HUES6 (cell line): ENCODE results near the gene ABHD10.
A peak's percentile ranks its signal among the peaks of the same experiment; 100 is the strongest.

Experiments used
- H3K27ac ChIP-seq: 2 replicates; pipeline ENCODE4 v1.7.0; 2013; ENCODE audit warnings: low read depth, mild to moderate bottlenecking, low read length, inconsistent platforms
- H3K27me3 ChIP-seq: 2 replicates; pipeline ENCODE4 v1.6.1; 2013; ENCODE audit warnings: low read length; ENCODE audit not compliant: control insufficient read depth, insufficient read depth
- H3K36me3 ChIP-seq: 2 replicates; pipeline ENCODE4 v1.6.1; 2013; ENCODE audit warnings: low read length; ENCODE audit not compliant: control insufficient read depth, insufficient read depth
- H3K4me1 ChIP-seq: 2 replicates; pipeline ENCODE4 v1.6.1; 2013; ENCODE audit warnings: low read length; ENCODE audit not compliant: control insufficient read depth, insufficient read depth
- H3K4me3 ChIP-seq: 2 replicates; pipeline ENCODE4 v1.5.1; 2013; ENCODE audit warnings: low read depth, low read length
- H3K9ac ChIP-seq: one replicate; pipeline ENCODE4 v1.6.1; 2013; ENCODE audit warnings: mild to moderate bottlenecking, low read length
- H3K9me3 ChIP-seq: 2 replicates; pipeline ENCODE4 v1.6.1; 2013; ENCODE audit warnings: low read depth, low read length; ENCODE audit not compliant: control insufficient read depth, insufficient read depth

The ABHD10 gene

GRCh38 chr3:111980716-111981456, 2.1 kb downstream of the ABHD10 start:
- Histone ChIP-seq H3K27ac (no peak overlapping the region), H3K27me3 (no peaks in the 10 kb centered on the region), H3K36me3 (no peaks in the 10 kb centered on the region), H3K9me3 (no peaks in the 10 kb centered on the region), H3K9ac (no peak overlapping the region), H3K4me1 (0 out of 2 replicates have a peak, but pooled peaks cover 6% of the 10 kb centered on the region), H3K4me3 (no peak overlapping the region)

GRCh38 chr3:111981457-111981763, 2.6 kb downstream of the ABHD10 start:
- H3K9me3 ChIP-seq = no peaks in the 10 kb centered on the region
- H3K36me3 ChIP-seq = peaks cover 3% of the 10 kb centered on the region; the same call in 1 of the 2 replicates
- H3K27me3 ChIP-seq = no peaks in the 10 kb centered on the region
- H3K27ac ChIP-seq = no peak overlapping the region
- 0 out of 2 replicates have a peak, but pooled peaks cover 6% of the 10 kb centered on the region for H3K4me1 ChIP-seq
- H3K4me3 ChIP-seq = no peak overlapping the region
- H3K9ac ChIP-seq = no peak overlapping the region

- Histone ChIP-seq H3K9me3 (no peaks in the 10 kb centered on the region), H3K9ac (no peak overlapping the region), H3K4me3 (no peak overlapping the region), H3K27me3 (no peaks in the 10 kb centered on the region), H3K4me1 (0 out of 2 replicates have a peak, but pooled peaks cover 4% of the 10 kb centered on the region), H3K36me3 (peaks cover 24% of the 10 kb centered on the region), H3K27ac (no peak overlapping the region)
Observed at GRCh38 chr3:111984636-111985298, 5.9 kb downstream of the ABHD10 start.

GRCh38 chr3:111986800-111987199, 8.0 kb downstream of the ABHD10 start:
- H3K27ac ChIP-seq = no peak overlapping the region
- no peak overlapping the region for H3K4me3 ChIP-seq
- no peaks in the 10 kb centered on the region for H3K4me1 ChIP-seq
- H3K9me3 ChIP-seq = no peaks in the 10 kb centered on the region
- no peak overlapping the region for H3K9ac ChIP-seq
- peaks cover 33% of the 10 kb centered on the region for H3K36me3 ChIP-seq
- H3K27me3 ChIP-seq = no peaks in the 10 kb centered on the region

- Histone ChIP-seq H3K9ac (no peak overlapping the region), H3K4me1 (peaks cover 5% of the 10 kb centered on the region; the same call in 1 of the 2 replicates), H3K36me3 (peaks cover 33% of the 10 kb centered on the region), H3K27ac (no peak overlapping the region), H3K9me3 (no peaks in the 10 kb centered on the region), H3K27me3 (no peaks in the 10 kb centered on the region), H3K4me3 (no peak overlapping the region)
Observed at GRCh38 chr3:111989061-111989678, 10.3 kb downstream of the ABHD10 start.

GRCh38 chr3:111993038-111993437, 14.2 kb downstream of the ABHD10 start:
- H3K4me1 ChIP-seq = peaks cover 5% of the 10 kb centered on the region; the same call in 1 of the 2 replicates
- no peak overlapping the region for H3K9ac ChIP-seq
- H3K4me3 ChIP-seq = no peak overlapping the region
- no peak overlapping the region for H3K27ac ChIP-seq
- H3K36me3 ChIP-seq = peaks cover 18% of the 10 kb centered on the region
- no peaks in the 10 kb centered on the region for H3K9me3 ChIP-seq
- no peaks in the 10 kb centered on the region; the same call in 1 of the 2 replicates for H3K27me3 ChIP-seq

- Histone ChIP-seq H3K9me3 (no peaks in the 10 kb centered on the region), H3K27me3 (peaks cover 17% of the 10 kb centered on the region), H3K27ac (no peak within 1 kb of the TSS), H3K36me3 (no peaks in the 10 kb centered on the region), H3K9ac (peak within 1 kb of the TSS; percentile 29), H3K4me1 (peaks cover 30% of the 10 kb centered on the region), H3K4me3 (peak within 1 kb of the TSS; percentile 80)
Observed at GRCh38 chr3:111998636-111999483, 20.0 kb downstream of the ABHD10 start, which contains the start of gene TAGLN3. TSS of gene TAGLN3 (plus strand) at chr3:111998922. CDS start at chr3:111999423, 501 bp downstream.

GRCh38 chr3:111999484-112000324, 20.9 kb downstream of the ABHD10 start:
- Histone ChIP-seq H3K36me3 (0 out of 2 replicates have a peak, but pooled peaks cover under 1% of the 10 kb centered on the region), H3K27ac (no peak overlapping the region), H3K27me3 (peaks cover 17% of the 10 kb centered on the region), H3K9me3 (no peaks in the 10 kb centered on the region), H3K4me1 (peaks cover 30% of the 10 kb centered on the region), H3K9ac (peak overlapping the region; percentile 29), H3K4me3 (peak overlapping the region; percentile 80)

- peaks cover 17% of the 10 kb centered on the region for H3K27me3 ChIP-seq
- H3K36me3 ChIP-seq = 0 out of 2 replicates have a peak, but pooled peaks cover 2% of the 10 kb centered on the region
- peak overlapping the region; percentile 80; the same call in 1 of the 2 replicates for H3K4me3 ChIP-seq
- no peak overlapping the region for H3K9ac ChIP-seq
- peaks cover 30% of the 10 kb centered on the region for H3K4me1 ChIP-seq
- no peaks in the 10 kb centered on the region for H3K9me3 ChIP-seq
- H3K27ac ChIP-seq = no peak overlapping the region
Observed at GRCh38 chr3:112000367-112000771, 21.5 kb downstream of the ABHD10 start.

- no peak overlapping the region for H3K9ac ChIP-seq
- H3K36me3 ChIP-seq = 0 out of 2 replicates have a peak, but pooled peaks cover 2% of the 10 kb centered on the region
- H3K27me3 ChIP-seq = peaks cover 17% of the 10 kb centered on the region
- peaks cover 30% of the 10 kb centered on the region for H3K4me1 ChIP-seq
- H3K9me3 ChIP-seq = no peaks in the 10 kb centered on the region
- peak overlapping the region; percentile 80; the same call in 1 of the 2 replicates for H3K4me3 ChIP-seq
- no peak overlapping the region for H3K27ac ChIP-seq
Observed at GRCh38 chr3:112000966-112001365, 22.1 kb downstream of the ABHD10 start.
